HG03280 (cell line): ENCODE results near the gene MEF2C.

Source experiments
- ATAC-seq: cut with Tn5 transposase; IDR thresholded peaks from one replicate; pipeline ENCODE4 v1.9.1; 2021; ENCODE audit warnings: mild to moderate bottlenecking, moderate library complexity; ENCODE audit not compliant: unreplicated experiment

MEF2C gene

GRCh38 chr5:88691230-88691582 is 191.8 kb downstream of the MEF2C start:
- ATAC-seq = no peak

DNA sequence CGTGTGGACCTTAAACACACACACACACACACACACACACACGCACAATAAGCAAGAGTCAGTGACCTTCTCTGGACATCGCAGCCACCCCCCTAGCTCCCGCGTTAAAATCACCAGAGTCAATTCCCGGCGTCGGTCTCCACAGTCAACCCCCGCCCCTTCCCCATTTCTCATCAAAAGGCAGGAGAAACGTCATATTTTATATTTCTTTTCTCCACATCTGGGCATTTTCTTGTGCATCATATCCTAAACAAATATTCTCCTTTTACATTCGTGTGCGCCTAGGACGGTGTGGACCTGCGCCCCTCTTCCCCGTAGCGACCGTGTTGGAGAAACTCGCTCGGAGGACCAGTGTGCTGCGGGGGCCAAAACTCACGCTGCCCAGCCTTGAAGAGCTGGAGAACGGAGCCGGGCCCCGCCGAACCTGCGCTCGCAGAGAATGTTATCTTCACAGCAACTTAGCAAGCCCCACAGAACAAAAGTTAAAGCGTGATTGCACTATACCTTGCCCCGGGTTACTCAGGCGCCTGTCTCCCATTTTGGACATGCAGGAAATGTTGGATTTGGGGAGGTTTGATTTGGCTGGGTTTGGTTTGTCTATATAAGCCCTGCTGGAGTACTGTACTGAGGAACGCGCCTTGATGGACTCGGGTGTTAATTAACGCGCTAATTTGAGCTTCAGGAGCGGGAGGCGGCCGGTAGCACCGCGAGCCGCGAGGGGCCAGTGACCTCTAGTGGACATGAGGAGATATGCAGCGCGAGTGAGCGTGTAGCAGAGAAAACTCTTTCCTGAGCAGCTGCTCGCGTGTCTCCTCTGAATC is 192.4 kb downstream of the MEF2C start:
- ATAC-seq = peak; percentile 79

DNA sequence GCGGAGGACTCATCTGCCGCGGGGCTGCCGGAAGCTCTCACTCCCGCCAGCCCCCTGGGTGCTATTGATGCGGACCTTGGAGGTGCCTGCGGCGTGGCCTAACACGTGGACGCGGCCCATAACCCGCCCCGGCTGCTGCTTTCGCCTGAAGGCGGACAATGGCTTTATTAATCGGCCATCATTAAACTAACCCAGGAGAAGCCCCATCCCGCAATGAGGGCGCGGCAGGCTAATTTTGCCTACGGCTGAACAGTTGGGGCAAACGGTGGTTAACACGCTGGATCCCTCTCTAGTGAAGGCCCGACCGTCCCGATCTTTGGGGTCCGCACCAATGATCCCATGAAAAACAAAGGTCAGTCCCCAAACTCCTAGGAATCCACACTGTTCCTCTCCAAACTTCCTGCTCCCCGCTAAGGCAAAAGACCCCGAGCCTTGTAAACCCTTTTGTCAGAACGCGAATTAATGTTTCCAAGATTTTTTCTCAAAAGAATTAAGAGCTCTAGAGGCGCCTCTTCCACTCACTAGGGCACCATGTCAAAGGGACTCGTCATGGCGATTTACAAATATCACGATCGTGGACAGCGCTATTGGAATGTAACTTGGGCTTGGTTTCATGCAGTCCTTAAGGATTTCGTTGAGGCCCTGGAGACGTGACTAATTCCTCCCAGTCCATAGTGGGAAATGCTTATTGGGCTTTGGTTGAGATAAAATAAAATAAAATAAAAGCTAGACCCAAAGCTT is 193.1 kb downstream of the MEF2C start:
- no peak for ATAC-seq

DNA sequence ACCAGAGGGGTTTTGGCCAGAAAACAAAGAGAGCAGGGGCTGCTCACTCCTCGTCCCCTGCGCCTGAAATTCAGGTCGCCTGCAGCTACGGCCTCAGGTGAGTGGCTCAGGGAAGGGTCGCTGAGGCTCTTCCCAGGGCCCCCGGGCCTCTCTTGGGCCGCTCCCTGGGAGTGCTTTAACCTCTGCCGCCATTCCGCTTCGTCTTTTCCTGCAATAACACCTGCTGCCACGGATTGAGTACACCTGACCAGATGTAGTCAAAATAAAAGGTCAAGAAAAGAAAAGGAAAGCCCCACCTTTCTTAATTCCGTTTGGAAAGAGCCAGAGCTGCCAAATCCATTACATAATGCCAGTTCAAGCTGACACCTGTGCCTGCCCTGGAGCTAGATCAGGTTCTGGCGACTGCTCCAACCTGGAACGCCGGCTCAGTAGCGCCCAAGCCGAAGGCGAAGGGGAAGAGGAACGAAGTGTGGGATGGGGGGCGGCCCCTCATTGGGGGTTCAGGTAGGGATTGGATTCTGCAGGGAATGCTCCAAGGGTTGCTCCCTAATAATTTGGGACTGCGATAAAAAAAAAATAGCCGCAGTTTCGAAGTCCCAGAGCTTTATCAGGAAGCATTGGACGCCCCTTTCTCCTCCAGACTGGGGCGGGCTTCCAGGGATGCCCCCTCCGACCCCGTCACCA is 193.9 kb downstream of the MEF2C start:
- no peak for ATAC-seq

DNA sequence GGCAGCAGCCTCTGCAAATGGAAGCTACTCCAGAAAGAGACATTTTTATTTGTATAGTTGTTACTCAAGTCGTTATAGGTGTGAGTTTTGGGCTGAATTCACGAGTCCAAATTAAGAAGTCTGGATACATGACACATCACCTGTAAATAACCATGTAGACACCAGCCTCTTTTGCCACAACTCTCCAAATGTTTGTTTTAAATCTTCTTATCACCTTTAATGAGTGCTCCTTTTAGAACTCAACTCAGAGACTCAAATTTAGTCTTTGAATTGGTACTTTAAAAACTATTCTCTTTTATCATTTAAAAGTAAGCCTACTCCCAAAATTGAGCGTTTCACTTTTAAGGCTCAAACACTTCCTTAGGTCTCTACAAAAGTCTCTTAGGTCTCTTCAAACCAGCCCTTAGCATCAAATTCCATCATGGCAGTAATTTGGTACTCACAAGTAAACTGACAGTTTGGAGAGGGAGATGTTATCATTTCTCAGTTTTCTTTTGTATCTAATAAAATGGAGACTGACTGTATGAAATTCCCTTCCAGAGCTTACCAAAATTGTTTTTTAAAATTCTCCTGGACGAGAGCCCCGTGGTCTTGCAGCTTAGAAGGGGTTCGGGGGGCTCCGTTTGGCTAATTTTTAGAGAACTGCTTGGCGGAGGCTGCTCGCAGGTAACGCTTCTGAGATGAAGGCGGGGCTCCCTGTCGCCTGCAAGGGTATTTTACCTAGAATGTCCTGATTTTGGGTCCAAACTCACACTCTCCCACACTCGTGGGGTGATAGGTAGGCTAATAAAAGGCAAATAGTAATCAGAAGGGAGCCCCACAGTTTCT is 194.6 kb downstream of the MEF2C start:
- ATAC-seq = no peak

- no peak for ATAC-seq
Measured at GRCh38 chr5:88687373-88687911, 195.5 kb downstream of the MEF2C start.

DNA sequence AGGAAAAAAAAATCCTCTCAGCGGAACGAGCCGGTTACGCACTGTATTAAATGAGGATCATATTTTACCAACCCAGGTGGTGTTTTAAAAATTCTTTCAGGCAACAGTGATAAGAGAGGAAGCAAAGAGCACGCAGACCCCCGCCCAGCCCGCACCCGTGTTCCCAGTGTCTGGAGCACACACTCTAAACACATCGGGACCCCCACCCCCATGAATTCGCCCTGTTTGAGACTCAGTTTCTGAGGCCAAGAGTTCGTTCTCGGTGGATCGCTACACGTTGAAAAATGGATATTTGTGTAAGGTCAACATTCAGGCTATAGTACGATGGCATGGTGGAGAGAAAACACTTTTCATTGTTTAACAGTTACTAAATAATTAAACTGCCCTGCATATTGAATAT is 196.3 kb downstream of the MEF2C start:
- ATAC-seq = no peak

- no peak for ATAC-seq
Measured at GRCh38 chr5:88685591-88686541, 197.1 kb downstream of the MEF2C start.

DNA sequence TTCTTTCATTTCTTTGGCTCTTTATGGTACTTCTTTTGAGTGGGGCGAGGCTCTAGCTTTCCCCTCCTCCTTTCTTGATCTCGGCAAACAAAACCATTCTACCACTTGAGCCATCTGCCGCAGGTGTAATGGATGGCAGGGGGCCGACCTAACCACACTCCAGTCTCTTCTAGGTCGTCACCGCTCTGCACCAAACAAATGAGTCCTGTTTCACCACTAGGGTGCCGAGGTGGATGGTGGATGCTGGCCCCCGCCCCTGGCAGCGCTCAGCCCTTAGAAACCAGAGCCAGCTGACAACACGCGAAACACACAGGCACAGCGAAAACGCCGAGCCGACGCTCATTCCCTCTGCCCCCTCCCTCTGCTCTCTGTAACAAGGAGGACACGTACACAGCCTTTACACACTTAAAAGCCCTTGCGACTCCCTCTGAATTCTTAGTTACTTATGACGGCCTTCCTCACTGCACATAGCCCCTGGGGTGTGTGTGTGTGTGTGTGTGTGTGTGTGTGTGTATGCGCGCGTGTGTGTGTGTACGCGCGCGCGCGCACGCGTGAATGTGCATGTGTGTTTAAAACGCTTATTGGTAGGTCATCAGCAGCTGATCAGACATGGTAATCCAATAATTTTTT is 199.4 kb downstream of the MEF2C start:
- ATAC-seq = peak; percentile 47

- ATAC-seq = no peak
Measured at GRCh38 chr5:88682881-88683361, 200.1 kb downstream of the MEF2C start.

- no peak for ATAC-seq
Measured at GRCh38 chr5:88682131-88682530, 200.9 kb downstream of the MEF2C start.

DNA sequence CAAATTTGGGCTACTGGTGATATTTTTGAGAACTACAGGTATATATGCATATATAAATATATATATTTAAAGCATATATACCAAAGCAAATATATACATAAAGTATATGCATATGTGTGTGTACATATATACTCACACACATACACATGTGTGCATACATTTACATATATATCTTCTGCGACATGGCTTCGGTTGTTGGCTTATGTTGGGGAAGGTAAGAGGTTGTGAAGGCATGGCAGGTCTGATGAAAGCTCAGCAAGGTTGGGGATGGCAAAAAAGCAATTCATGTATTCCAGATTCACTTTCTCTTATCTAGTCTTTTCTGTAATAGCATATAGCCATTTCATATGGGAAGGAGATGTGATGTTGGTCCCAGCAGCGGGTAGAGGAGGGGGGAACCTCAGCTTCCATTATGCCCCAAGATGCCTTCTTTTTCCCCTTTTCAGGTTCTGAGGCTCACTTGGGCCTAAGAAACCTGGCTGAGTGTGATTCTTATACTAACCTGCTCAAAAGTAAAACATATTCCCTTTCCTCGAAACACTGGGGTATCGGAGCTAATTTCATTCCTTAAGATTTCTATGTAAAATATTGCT is 201.7 kb downstream of the MEF2C start:
- ATAC-seq = no peak

- peak; percentile 74 for ATAC-seq
Measured at GRCh38 chr5:88680253-88681132, 202.5 kb downstream of the MEF2C start.

GRCh38 chr5:88679638-88680037 is 203.3 kb downstream of the MEF2C start:
- ATAC-seq = no peak

GRCh38 chr5:88678770-88679381 is 204.1 kb downstream of the MEF2C start:
- ATAC-seq = no peak

GRCh38 chr5:88677943-88678769 is 204.8 kb downstream of the MEF2C start:
- no peak for ATAC-seq
